Stimulated activated CD8-positive, alpha-beta memory T cell treated with anti-CD3 and anti-CD28 coated beads, Interleukin-15, amount 100 ng/mL, for 24 hours (primary cell): ENCODE measurements around the gene ICA1.

ENCODE experiments used
- DNase-seq: peaks from one replicate; pipeline ENCODE4 v3.0.0-alpha.2; 2020; ENCODE audit warnings: low read depth

The ICA1 gene

GRCh38 chr7:8200717-8201116 lies 61.2 kb downstream of the ICA1 start:
- DNase-seq, result no peak

- no peak for DNase-seq
These were observed 61.7 kb downstream of the ICA1 start for GRCh38 chr7:8200316-8200715.

GRCh38 chr7:8197994-8198698 lies 63.8 kb downstream of the ICA1 start:
- DNase-seq, result no peak

GRCh38 chr7:8192897-8193296 lies 69.1 kb downstream of the ICA1 start:
- no peak for DNase-seq

GRCh38 chr7:8190119-8190895 lies 71.7 kb downstream of the ICA1 start:
- no peak for DNase-seq

- no peak for DNase-seq
These were observed 72.3 kb downstream of the ICA1 start for GRCh38 chr7:8189625-8190024.

- DNase-seq, result no peak
These were observed 75.9 kb downstream of the ICA1 start for GRCh38 chr7:8185926-8186683.

- no peak for DNase-seq
These were observed 77.7 kb downstream of the ICA1 start for GRCh38 chr7:8184221-8184620.

GRCh38 chr7:8179486-8179885 lies 82.5 kb downstream of the ICA1 start:
- DNase-seq, result no peak

GRCh38 chr7:8178353-8178752 lies 83.6 kb downstream of the ICA1 start:
- no peak for DNase-seq

- no peak for DNase-seq
These were observed 84.6 kb downstream of the ICA1 start for GRCh38 chr7:8177109-8177933.

- peak; percentile 6 for DNase-seq
These were observed 85.4 kb downstream of the ICA1 start for GRCh38 chr7:8176370-8177081.

GRCh38 chr7:8175929-8176369 lies 86.0 kb downstream of the ICA1 start:
- DNase-seq, result no peak

- DNase-seq, result no peak
These were observed 89.3 kb downstream of the ICA1 start for GRCh38 chr7:8172372-8173354.

GRCh38 chr7:8169171-8169570 lies 92.8 kb downstream of the ICA1 start:
- DNase-seq, result no peak

- DNase-seq, result no peak
These were observed 93.6 kb downstream of the ICA1 start for GRCh38 chr7:8168336-8168735.

- no peak for DNase-seq
These were observed 96.8 kb downstream of the ICA1 start for GRCh38 chr7:8165150-8165549.

GRCh38 chr7:8162181-8162580 lies 99.8 kb downstream of the ICA1 start:
- DNase-seq, result no peak

GRCh38 chr7:8161364-8161828 lies 100.6 kb downstream of the ICA1 start:
- DNase-seq, result no peak

- DNase-seq, result no peak
These were observed 101.1 kb downstream of the ICA1 start for GRCh38 chr7:8160779-8161345.
